Measurements from ENCODE around the gene ITGB3BP. TPM values are rescaled to one million over a fixed set of nuclear protein-coding genes. Genes with fewer than 3 reads are reported as not detected.

Gene ITGB3BP
- total RNA-seq, 1 experiment from 2014 or later = 47.2 TPM

GRCh38 chr1:63418101-63418500 lies 104.9 kb downstream of the ITGB3BP start:
- Mint-ChIP-seq H3K36me3 (ENCODE audit: insufficient read depth in 1 of 3, low read depth in 3 of 3) (peaks cover 4 to 5% (median 4%) of the 10 kb centered on the region in 3 experiments; a peak in 5 of 7 replicates), H3K4me1 (no peaks in the 10 kb centered on the region), H3K27me3 (ENCODE audit: low read depth) (no peaks in the 10 kb centered on the region; the same call in 1 of the 2 replicates), H3K9me3 (no peaks in the 10 kb centered on the region), H3K4me3 (no peak overlapping the region), H3K27ac (no peak overlapping the region)
- H4K5ac ChIP-seq (ENCODE audit: insufficient read length, low read depth, low read length) = no peak overlapping the region
- H3K56ac ChIP-seq (ENCODE audit: insufficient read length, low read depth, low read length) = no peak overlapping the region
- H3K9me3 ChIP-seq (ENCODE audit: control insufficient read depth, low read depth, low read length) = no peaks in the 10 kb centered on the region
- no peaks in the 10 kb centered on the region for H3K27me3 ChIP-seq (ENCODE audit: insufficient read depth, low read length)
- no peaks in the 10 kb centered on the region for H3K23me2 ChIP-seq (ENCODE audit: insufficient read length, low read depth, low read length, poor library complexity, severe bottlenecking)
- H2BK5ac ChIP-seq (ENCODE audit: insufficient read length, low read length) = no peak overlapping the region
- H3K79me2 ChIP-seq (ENCODE audit: insufficient read depth, low read length) = no peaks in the 10 kb centered on the region
- H2AK5ac ChIP-seq (ENCODE audit: insufficient read length, low read length) = no peak overlapping the region
- H3K4ac ChIP-seq (ENCODE audit: low read depth, low read length) = no peak overlapping the region
- no peak for DNase-seq
- H4K20me1 ChIP-seq (ENCODE audit: control insufficient read depth, insufficient read depth, insufficient read length) = no peaks in the 10 kb centered on the region
- no peak overlapping the region for H2BK12ac ChIP-seq (ENCODE audit: insufficient read length, low read depth, low read length)
- H3K18ac ChIP-seq (ENCODE audit: insufficient read length, low read depth, low read length) = no peak overlapping the region
- no peak overlapping the region for H3K14ac ChIP-seq (ENCODE audit: insufficient read depth, low read length)
- H4K8ac ChIP-seq (replicated peaks; ENCODE audit: insufficient read length, low read depth, low read length) = no peak overlapping the region
- H3K4me1 ChIP-seq (ENCODE audit: insufficient read depth, low read length) = no peaks in the 10 kb centered on the region
- H3K4me2 ChIP-seq (ENCODE audit: insufficient read depth, insufficient read length, low read length) = no peak overlapping the region
- H2BK15ac ChIP-seq (ENCODE audit: low read depth, low read length) = no peak overlapping the region
- H4K91ac ChIP-seq (ENCODE audit: insufficient read length, low read depth, low read length) = no peak overlapping the region
- no peak overlapping the region for H3K23ac ChIP-seq (ENCODE audit: insufficient read length, low read depth, low read length)
- H3T11ph ChIP-seq (ENCODE audit: low read length) = no peak overlapping the region
- no peak overlapping the region for H2BK20ac ChIP-seq (ENCODE audit: low read depth, low read length, poor library complexity, severe bottlenecking)
- no peak overlapping the region for H3K9ac ChIP-seq (ENCODE audit: extremely low read depth, insufficient read length, low read length)
- no peak for TF ChIP-seq CTCF (conservative IDR thresholded peaks at IDR 0.05)
- H2AFZ ChIP-seq (ENCODE audit: low read length) = no peak overlapping the region
- no peak overlapping the region for H2BK120ac ChIP-seq (ENCODE audit: low read depth, low read length, poor library complexity, severe bottlenecking)
- no peaks in the 10 kb centered on the region for H3K79me1 ChIP-seq (ENCODE audit: insufficient read depth, low read depth, low read length, poor library complexity, severe bottlenecking)
- H3K27ac ChIP-seq (ENCODE audit: insufficient read length, low read depth, low read length) = no peak overlapping the region

All from H9 (cell line).